Esophagus (tissue), 2 donors: Measurements from ENCODE around the gene RAMP3. TPM values are rescaled to one million over a fixed set of nuclear protein-coding genes. Genes with fewer than 3 reads are reported as not detected.

Experiments
- polyA plus RNA-seq, 2 donors: library from polyadenylated mRNA; stranded (reverse); fragments of 200-250 nt; gene quantifications; one replicate each; pipeline ENCODE4 v1.2.3, GENCODE V29; 2013
- donor health status: healthy with polysubstance abuse.
- donor health status: Bipolar disorder and iron deficiency.

RAMP3 gene
- polyA plus RNA-seq, 2 donors, result 8.5 to 12.1 TPM

Other genes with a start within 250 kb of the RAMP3 start
- 1 to 10 TPM; 2.2 to 2.3 TPM for gene MYO1G, start 178.8 kb upstream of the RAMP3 start, polyA plus RNA-seq
- 10 to 100 TPM; 20.2 to 24.0 TPM for gene CCM2, start 157.6 kb upstream of the RAMP3 start, polyA plus RNA-seq
- gene NACAD, start 68.8 kb upstream of the RAMP3 start, polyA plus RNA-seq, result under 1 TPM; 0.37 to 0.65 TPM
- 10 to 100 TPM; 38.3 to 41.6 TPM for gene TBRG4, start 46.1 kb upstream of the RAMP3 start, polyA plus RNA-seq